Ascending aorta (tissue), 2 donors: Measurements from ENCODE around the gene CDH5. TPM values are rescaled to one million over a fixed set of nuclear protein-coding genes. Genes with fewer than 3 reads are reported as not detected.

ENCODE experiments used
- DNase-seq, 2 donors: peaks; one replicate each; pipeline ENCODE4 v3.0.0-alpha.2; 2019; ENCODE audit warnings: low spot score in 2 of 2
- H3K27ac ChIP-seq, 2 donors: fragments of 200-600 bp; sonication (generic); one replicate each; pipeline ENCODE4 v1.5.1; 2016 to 2017; ENCODE audit warnings: mild to moderate bottlenecking in 1 of 2
- H3K27me3 ChIP-seq: fragments of 200-600 bp; sonication (generic); one replicate; pipeline ENCODE4 v1.5.1; 2017
- H3K36me3 ChIP-seq, 2 donors: fragments of 200-600 bp; sonication (generic); one replicate each; pipeline ENCODE4 v1.5.1; 2016
- H3K4me1 ChIP-seq, 2 donors: fragments of 200-600 bp; sonication (generic); one replicate each; pipeline ENCODE4 v1.5.1; 2016 to 2017; ENCODE audit warnings: mild to moderate bottlenecking in 1 of 2
- H3K4me3 ChIP-seq, 2 donors: fragments of 200-600 bp; sonication (generic); one replicate each; pipeline ENCODE4 v1.5.1; 2016 to 2017; ENCODE audit warnings: mild to moderate bottlenecking in 1 of 2
- H3K9me3 ChIP-seq, 2 donors: fragments of 200-600 bp; sonication (generic); one replicate each; pipeline ENCODE4 v1.5.1; 2016
- intact Hi-C: fragments of 100-400 bp; cut with DNase I; formaldehyde crosslinking; loops from one replicate; pipeline ENCODE4 v1.15.1; 2023
- total RNA-seq: library from RNA; depleted of rRNA; stranded (reverse); fragments of >200 nt; gene quantifications from one replicate; pipeline ENCODE4 v1.1.0, GENCODE V29; 2016
- TF ChIP-seq, protein P1 (sequence below), 3 experiments: fragments of 200-600 bp in 2 of 3; fragments of 450-650 bp in 1 of 3; sonication (generic) in 2 of 3; IDR thresholded peaks; one replicate each; pipeline ENCODE4 v1.5.1; 2016 to 2019; ENCODE audit warnings: antibody characterized with exemption in 3 of 3, mild to moderate bottlenecking in 1 of 3, moderate library complexity in 1 of 3

Gene CDH5
- total RNA-seq, 1 donor from 2014 or later = 119 TPM

DNA sequence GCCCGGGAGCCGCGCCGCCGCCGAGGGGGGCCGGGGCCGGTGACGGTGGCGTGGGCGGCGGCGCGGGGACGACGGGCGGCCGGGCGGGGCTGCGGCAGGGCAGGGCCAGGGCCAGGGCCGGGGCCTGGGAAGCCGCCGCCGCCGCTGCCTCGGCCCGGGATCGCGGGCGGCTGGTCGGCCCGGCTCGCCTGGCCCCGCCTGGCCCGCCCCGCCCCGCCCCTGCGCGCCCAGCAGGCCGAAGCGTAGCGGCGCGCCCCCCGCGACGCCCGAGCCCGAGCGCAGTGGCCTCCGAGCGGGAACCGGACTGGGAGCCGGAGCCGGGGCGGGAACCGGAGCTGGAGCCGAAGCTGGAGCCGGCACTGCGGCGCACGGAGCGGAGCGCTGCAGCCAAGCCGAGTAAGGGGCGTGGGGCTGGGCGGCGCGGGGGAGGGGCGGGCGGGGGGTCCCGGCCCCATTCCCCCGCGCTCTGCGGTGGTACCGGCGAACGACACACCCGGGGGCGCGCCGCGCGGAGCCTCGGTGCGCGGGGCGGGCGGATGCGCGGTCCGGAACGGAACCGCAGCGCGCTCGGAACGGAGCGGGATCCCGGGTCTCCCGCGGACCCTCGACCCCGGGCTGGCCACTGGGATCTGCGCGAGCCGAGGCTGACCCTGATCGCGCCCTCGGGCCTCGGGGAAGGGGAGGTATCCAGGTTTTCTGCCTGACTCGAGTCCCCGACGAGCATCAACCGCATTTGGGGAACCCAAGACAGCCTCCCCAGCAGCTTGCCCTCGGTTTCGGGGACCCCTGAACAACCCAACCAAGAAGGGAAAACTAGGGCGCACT lies 60.8 kb downstream of the CDH5 start, which contains the start of gene BEAN1:
Gene BEAN1, plus strand, starts transcription at position 260 of the 825 bp plus-strand sequence. CDS start 10,382 bp downstream, outside the sequence.
- Histone ChIP-seq H3K4me1 (peaks cover 8 to 14% of the 10 kb centered on the region in 2 donors), H3K27me3 (peaks cover 7% of the 10 kb centered on the region), H3K36me3 (no peaks in the 10 kb centered on the region), H3K27ac (no peak within 1 kb of the TSS), H3K4me3 (peak within 1 kb of the TSS; percentile 63 to 90), H3K9me3 (no peaks in the 10 kb centered on the region)
- TF ChIP-seq, protein P1, sequence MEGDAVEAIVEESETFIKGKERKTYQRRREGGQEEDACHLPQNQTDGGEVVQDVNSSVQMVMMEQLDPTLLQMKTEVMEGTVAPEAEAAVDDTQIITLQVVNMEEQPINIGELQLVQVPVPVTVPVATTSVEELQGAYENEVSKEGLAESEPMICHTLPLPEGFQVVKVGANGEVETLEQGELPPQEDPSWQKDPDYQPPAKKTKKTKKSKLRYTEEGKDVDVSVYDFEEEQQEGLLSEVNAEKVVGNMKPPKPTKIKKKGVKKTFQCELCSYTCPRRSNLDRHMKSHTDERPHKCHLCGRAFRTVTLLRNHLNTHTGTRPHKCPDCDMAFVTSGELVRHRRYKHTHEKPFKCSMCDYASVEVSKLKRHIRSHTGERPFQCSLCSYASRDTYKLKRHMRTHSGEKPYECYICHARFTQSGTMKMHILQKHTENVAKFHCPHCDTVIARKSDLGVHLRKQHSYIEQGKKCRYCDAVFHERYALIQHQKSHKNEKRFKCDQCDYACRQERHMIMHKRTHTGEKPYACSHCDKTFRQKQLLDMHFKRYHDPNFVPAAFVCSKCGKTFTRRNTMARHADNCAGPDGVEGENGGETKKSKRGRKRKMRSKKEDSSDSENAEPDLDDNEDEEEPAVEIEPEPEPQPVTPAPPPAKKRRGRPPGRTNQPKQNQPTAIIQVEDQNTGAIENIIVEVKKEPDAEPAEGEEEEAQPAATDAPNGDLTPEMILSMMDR (IDR thresholded peaks at IDR 0.05) = no peak
- intact Hi-C loops = no loop called here
- peak in 1 of 2 donors; percentile 63 for DNase-seq

DNA sequence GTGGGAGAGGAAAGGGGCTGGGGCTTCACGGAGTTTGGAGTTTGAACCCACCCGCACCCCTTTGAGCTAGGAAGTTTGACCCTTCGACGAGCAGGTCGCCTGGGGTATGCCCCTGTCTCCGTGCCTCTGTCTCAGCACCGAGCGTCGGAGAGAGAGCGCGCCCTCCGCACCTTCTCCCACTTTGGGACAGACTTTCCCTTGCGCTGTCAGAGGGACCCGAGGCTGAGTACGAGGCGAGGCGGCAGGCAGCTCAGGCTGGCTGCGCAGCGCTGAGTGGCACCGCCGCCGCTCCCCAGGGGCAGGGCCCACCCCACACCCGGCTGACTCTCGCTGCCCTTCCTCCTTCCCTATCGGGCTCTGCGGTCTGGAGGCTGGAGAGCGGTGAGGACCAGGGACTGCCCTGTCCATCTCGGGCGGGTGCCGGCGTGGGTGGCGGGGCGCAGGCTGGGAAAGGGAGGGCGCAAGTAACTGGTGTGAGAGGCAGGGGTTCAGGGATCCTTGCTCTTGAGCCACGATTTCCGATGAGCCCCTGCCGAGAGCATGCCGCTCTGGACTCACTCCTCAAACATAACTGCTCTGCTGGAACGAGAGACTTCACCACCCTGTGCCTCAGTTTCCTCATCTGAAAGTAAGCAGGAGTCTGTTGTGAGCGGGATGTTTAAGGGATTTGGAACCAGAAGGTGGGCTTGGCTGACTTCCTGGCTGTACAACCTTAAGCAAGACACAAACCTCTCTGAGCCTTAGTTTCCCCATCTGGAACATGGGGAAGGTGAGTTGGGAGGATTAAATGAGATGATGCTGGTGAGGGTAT lies 61.6 kb downstream of the CDH5 start:
- Histone ChIP-seq H3K4me3 (peak overlapping the region; percentile 63 to 90), H3K36me3 (no peaks in the 10 kb centered on the region), H3K27ac (no peak overlapping the region), H3K9me3 (no peaks in the 10 kb centered on the region), H3K4me1 (peaks cover 8 to 14% of the 10 kb centered on the region in 2 donors), H3K27me3 (peaks cover 7% of the 10 kb centered on the region)
- DNase-seq = peak in 1 of 2 donors; percentile 57
- TF ChIP-seq, protein P1 (IDR thresholded peaks at IDR 0.05) = no peak
- intact Hi-C loops = no loop called here

DNA sequence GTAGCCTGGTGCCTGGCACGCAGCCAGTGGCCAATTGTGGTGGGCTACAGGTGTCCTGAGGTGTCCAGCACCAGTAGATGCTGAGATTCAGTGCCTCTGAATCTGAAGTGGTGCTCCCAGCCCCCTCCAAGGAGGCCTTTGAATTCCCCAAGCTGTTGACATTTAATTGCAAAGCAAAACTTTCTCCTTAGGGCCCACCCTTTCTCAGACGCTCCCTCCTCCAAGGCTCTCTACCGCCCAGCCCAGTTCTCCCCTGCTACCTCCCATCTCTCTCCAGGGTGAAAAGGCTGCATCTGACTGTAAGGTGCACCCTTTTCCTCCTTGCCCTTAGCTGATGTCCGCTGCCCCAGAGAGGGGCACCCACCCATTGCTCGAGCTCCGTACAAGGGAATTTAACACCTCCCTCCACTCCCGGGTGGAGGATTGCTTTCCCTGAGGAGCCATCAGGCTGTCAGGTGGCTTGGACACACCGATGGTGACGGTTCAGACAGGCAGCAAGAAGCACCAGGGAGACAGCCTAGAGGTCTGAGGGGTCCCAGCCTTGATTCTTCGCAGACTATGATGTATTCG lies 62.3 kb downstream of the CDH5 start:
- no peaks in the 10 kb centered on the region for H3K9me3 ChIP-seq
- peaks cover 7% of the 10 kb centered on the region for H3K27me3 ChIP-seq
- H3K27ac ChIP-seq = no peak overlapping the region
- no peak overlapping the region for H3K4me3 ChIP-seq
- peak in 1 of 2 donors; percentile 48 for DNase-seq
- H3K4me1 ChIP-seq = peaks cover 8 to 14% of the 10 kb centered on the region in 2 donors
- no peaks in the 10 kb centered on the region for H3K36me3 ChIP-seq
- TF ChIP-seq, protein P1 (IDR thresholded peaks at IDR 0.05) = no peak
- intact Hi-C loops = no loop called here

DNA sequence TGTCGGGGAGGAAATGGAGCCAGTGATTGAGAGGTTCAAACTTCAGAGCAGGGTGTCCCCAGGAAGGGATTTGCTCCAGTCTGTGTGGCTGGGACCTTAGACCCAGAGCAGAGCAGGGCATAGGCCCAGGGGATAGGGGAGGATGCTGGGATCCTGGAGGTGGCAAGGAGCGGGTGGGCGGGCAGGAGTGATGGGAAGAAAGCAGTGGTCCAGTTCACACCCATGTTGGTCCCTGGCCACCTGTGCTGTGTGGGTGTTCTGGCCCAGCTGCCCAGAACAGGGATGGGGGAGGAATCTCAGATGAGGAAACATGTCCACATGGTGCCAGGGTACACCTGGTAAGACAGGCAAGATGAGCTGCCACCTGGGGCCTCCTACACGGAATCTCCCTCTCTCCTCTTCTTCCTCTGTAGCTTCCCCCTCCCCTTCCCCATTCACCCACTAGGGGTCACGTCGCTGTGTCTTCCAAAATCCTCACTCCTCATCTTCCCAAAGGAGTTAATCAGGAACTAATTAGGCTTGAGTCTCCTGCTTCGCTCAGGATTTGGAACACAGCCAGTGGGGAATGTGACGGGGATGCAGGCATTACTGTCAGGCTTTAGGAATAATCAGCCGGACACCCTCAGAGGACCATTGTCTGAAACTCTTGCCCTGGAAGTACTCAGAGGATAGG lies 62.9 kb downstream of the CDH5 start:
- H3K27me3 ChIP-seq = peaks cover 7% of the 10 kb centered on the region
- peaks cover 8 to 14% of the 10 kb centered on the region in 2 donors for H3K4me1 ChIP-seq
- TF ChIP-seq, protein P1 (IDR thresholded peaks at IDR 0.05) = no peak
- intact Hi-C loops = no loop called here
- H3K9me3 ChIP-seq = no peaks in the 10 kb centered on the region
- H3K4me3 ChIP-seq = no peak overlapping the region
- DNase-seq = peak in 1 of 2 donors; percentile 52
- no peak overlapping the region for H3K27ac ChIP-seq
- H3K36me3 ChIP-seq = no peaks in the 10 kb centered on the region

DNA sequence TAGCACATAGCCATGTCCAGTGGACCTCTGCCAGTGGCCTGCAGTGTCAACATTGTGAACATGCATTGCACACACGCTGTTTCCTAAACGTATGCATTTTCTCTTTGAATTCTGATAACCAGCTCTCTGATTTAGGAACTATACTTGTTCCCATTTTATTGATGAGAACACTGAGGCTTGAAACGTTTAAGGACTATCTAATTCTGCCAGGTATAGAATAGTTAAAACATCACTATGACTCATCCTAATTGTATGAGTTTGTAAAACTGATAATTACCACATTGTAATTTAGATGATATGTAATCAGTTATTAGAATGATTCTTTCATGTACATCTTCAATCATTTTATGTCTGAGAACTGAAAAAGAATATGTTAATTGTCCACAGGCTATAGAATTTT lies 63.7 kb downstream of the CDH5 start:
- Histone ChIP-seq H3K27me3 (peaks cover 7% of the 10 kb centered on the region), H3K4me3 (no peak overlapping the region), H3K9me3 (no peaks in the 10 kb centered on the region), H3K36me3 (no peaks in the 10 kb centered on the region), H3K4me1 (peaks cover 8 to 14% of the 10 kb centered on the region in 2 donors), H3K27ac (no peak overlapping the region)
- TF ChIP-seq, protein P1 (IDR thresholded peaks at IDR 0.05) = no peak
- intact Hi-C loops = no loop called here
- no peak for DNase-seq
